IMR-90 (cell line): ENCODE data around the gene SPRED2. TPM values are rescaled to one million over a fixed set of nuclear protein-coding genes. Genes with fewer than 3 reads are reported as not detected.

ENCODE experiments used
- ATAC-seq: fragments of 200-7000 bp; cut with Tn5 transposase; 2 replicates; pipeline ENCODE4 v1.9.1; 2020; ENCODE audit warnings: low read depth, mild to moderate bottlenecking, moderate library complexity
- BruUV-seq: library from RNA; stranded (reverse); fragments of 400-500 nt; replicated peaks from 2 replicates; lab custom pipeline; 2021; lab: Mats Ljungman, UMichigan
- CTCF ChIA-PET: fragments of 300-600 bp; formaldehyde crosslinking; extraction: SDS; loops from one replicate; lab custom pipeline; 2021; ENCODE audit warnings: antibody characterized with exemption; lab: Yijun Ruan, JAX
- POLR2A ChIA-PET: fragments of 300-600 bp; sonication (Branson Sonifier 250); formaldehyde crosslinking; loops from one replicate; lab custom pipeline; 2022; ENCODE audit warnings: antibody characterized with exemption; ENCODE audit not compliant: unreplicated experiment; lab: Charles Lee
- DNase-seq: peaks from one replicate; pipeline ENCODE4 v3.0.0; 2013
- H2AFZ ChIP-seq: replicated peaks from 2 replicates; pipeline ENCODE3; 2013; ENCODE audit warnings: low read length, mild to moderate bottlenecking; ENCODE audit not compliant: poor library complexity
- H2AK5ac ChIP-seq: 2 replicates; pipeline ENCODE4 v1.6.1; 2013; ENCODE audit warnings: low read depth, low read length, inconsistent platforms
- H2AK9ac ChIP-seq: replicated peaks from 2 replicates; pipeline ENCODE3; 2013; ENCODE audit warnings: mild to moderate bottlenecking, low read depth, low read length, moderate library complexity; ENCODE audit not compliant: poor library complexity
- H2BK120ac ChIP-seq: 2 replicates; pipeline ENCODE4 v1.6.1; 2013; ENCODE audit warnings: low read depth, low read length, inconsistent platforms
- H2BK15ac ChIP-seq: 3 replicates; pipeline ENCODE4 v1.6.1; 2013; ENCODE audit warnings: low read depth, low read length, inconsistent platforms
- H2BK20ac ChIP-seq: 2 replicates; pipeline ENCODE4 v1.6.1; 2013; ENCODE audit warnings: low read depth, mild to moderate bottlenecking, inconsistent platforms, low read length, moderate library complexity
- H2BK5ac ChIP-seq: 2 replicates; pipeline ENCODE4 v1.6.1; 2013; ENCODE audit warnings: mild to moderate bottlenecking, low read depth, low read length, inconsistent platforms; ENCODE audit not compliant: poor library complexity, severe bottlenecking
- H3K14ac ChIP-seq: replicated peaks from 2 replicates; pipeline ENCODE4 v1.6.1; 2013; ENCODE audit warnings: low read depth, low read length, inconsistent platforms
- H3K18ac ChIP-seq: 2 replicates; pipeline ENCODE4 v1.6.1; 2013; ENCODE audit warnings: low read depth, low read length, control low read depth
- H3K23ac ChIP-seq: 2 replicates; pipeline ENCODE4 v1.6.1; 2013; ENCODE audit warnings: low read depth, low read length, inconsistent platforms
- H3K27ac ChIP-seq: 2 replicates; pipeline ENCODE4 v1.5.1; 2013; ENCODE audit warnings: mild to moderate bottlenecking, control low read depth, low read length; ENCODE audit not compliant: insufficient read depth
- H3K27me3 ChIP-seq: 2 replicates; pipeline ENCODE4 v1.6.1; 2013; ENCODE audit warnings: low read length; ENCODE audit not compliant: control insufficient read depth, insufficient read depth
- H3K36me3 ChIP-seq: 2 replicates; pipeline ENCODE4 v1.6.1; 2013; ENCODE audit warnings: low read length, mixed read lengths; ENCODE audit not compliant: control insufficient read depth, insufficient read depth
- H3K4ac ChIP-seq: 2 replicates; pipeline ENCODE4 v1.6.1; 2013; ENCODE audit warnings: low read depth, low read length, inconsistent platforms
- H3K4me1 ChIP-seq: 2 replicates; pipeline ENCODE4 v1.6.1; 2013; ENCODE audit warnings: low read length, mixed read lengths; ENCODE audit not compliant: control insufficient read depth, insufficient read depth
- H3K4me2 ChIP-seq: 2 replicates; pipeline ENCODE4 v1.6.1; 2013; ENCODE audit warnings: low read depth, mild to moderate bottlenecking, control low read depth, low read length, moderate library complexity
- H3K4me3 ChIP-seq: 2 replicates; pipeline ENCODE4 v1.5.1; 2013; ENCODE audit warnings: low read depth, mild to moderate bottlenecking, control low read depth, low read length, moderate library complexity; ENCODE audit not compliant: insufficient read depth
- H3K56ac ChIP-seq: 2 replicates; pipeline ENCODE4 v1.6.1; 2013; ENCODE audit warnings: low read length, inconsistent platforms; ENCODE audit not compliant: insufficient read depth; ENCODE audit errors: extremely low read depth
- H3K79me1 ChIP-seq, 2 experiments: 2 replicates each; pipeline ENCODE4 v1.6.1; 2013; ENCODE audit warnings: low read length in 2 of 2, inconsistent platforms in 1 of 2, low read depth in 1 of 2
- H3K9ac ChIP-seq: 2 replicates; pipeline ENCODE4 v1.6.1; 2013; ENCODE audit warnings: low read depth, low read length, control low read depth
- H3K9me1 ChIP-seq: 2 replicates; pipeline ENCODE4 v1.6.1; 2013; ENCODE audit warnings: low read length, inconsistent platforms; ENCODE audit not compliant: insufficient read depth
- H3K9me3 ChIP-seq: 2 replicates; pipeline ENCODE4 v1.6.1; 2013; ENCODE audit warnings: low read length; ENCODE audit not compliant: control insufficient read depth, insufficient read depth
- H4K20me1 ChIP-seq: 2 replicates; pipeline ENCODE4 v1.6.1; 2013; ENCODE audit warnings: low read length, inconsistent platforms; ENCODE audit not compliant: insufficient read depth
- H4K5ac ChIP-seq: 2 replicates; pipeline ENCODE4 v1.6.1; 2013; ENCODE audit warnings: mild to moderate bottlenecking, low read depth, low read length, control low read depth
- H4K8ac ChIP-seq, 2 experiments: 2 replicates each; pipeline ENCODE4 v1.6.1; 2013; ENCODE audit warnings: low read depth in 2 of 2, low read length in 2 of 2, control low read depth in 1 of 2, inconsistent platforms in 1 of 2
- H4K91ac ChIP-seq: 2 replicates; pipeline ENCODE4 v1.6.1; 2013; ENCODE audit warnings: low read depth, low read length, inconsistent platforms; ENCODE audit not compliant: insufficient read depth
- CEBPB ChIP-seq: IDR thresholded peaks from 2 replicates; pipeline ENCODE4 v1.6.1; 2012; ENCODE audit warnings: low read depth, low read length, improper control_type of control experiment
- CHD1 ChIP-seq: IDR thresholded peaks from 2 replicates; pipeline ENCODE4 v1.6.1; 2012; ENCODE audit warnings: low read depth, low read length, improper control_type of control experiment
- CTCF ChIP-seq: conservative IDR thresholded peaks from 2 replicates; pipeline ENCODE4 v1.5.1; 2012; ENCODE audit warnings: mild to moderate bottlenecking, low read depth, low read length, improper control_type of control experiment
- ELK1 ChIP-seq: fragments of 150-350 bp; IDR thresholded peaks from 2 replicates; pipeline ENCODE4 v1.6.1; 2016; ENCODE audit warnings: low read depth, mild to moderate bottlenecking, low read length, moderate library complexity, borderline replicate concordance
- MAFK ChIP-seq: IDR thresholded peaks from 2 replicates; pipeline ENCODE4 v1.6.1; 2012; ENCODE audit warnings: low read depth, low read length, improper control_type of control experiment
- MAZ ChIP-seq: IDR thresholded peaks from 2 replicates; pipeline ENCODE4 v1.6.1; 2012; ENCODE audit warnings: low read depth, mild to moderate bottlenecking, low read length, improper control_type of control experiment, moderate library complexity, borderline replicate concordance
- MXI1 ChIP-seq: IDR thresholded peaks from 2 replicates; pipeline ENCODE4 v1.6.1; 2012; ENCODE audit warnings: low read depth, mild to moderate bottlenecking, low read length, moderate library complexity, borderline replicate concordance
- NFE2L2 ChIP-seq: fragments of 150-350 bp; IDR thresholded peaks from 2 replicates; pipeline ENCODE4 v1.6.1; 2016; ENCODE audit warnings: low read depth, mild to moderate bottlenecking, low read length
- POLR2A ChIP-seq: IDR thresholded peaks from 2 replicates; pipeline ENCODE4 v1.6.1; 2012; ENCODE audit warnings: mild to moderate bottlenecking, low read depth, low read length
- RAD21 ChIP-seq: IDR thresholded peaks from 2 replicates; pipeline ENCODE4 v1.6.1; 2012; ENCODE audit warnings: low read length, improper control_type of control experiment
- RCOR1 ChIP-seq: IDR thresholded peaks from 2 replicates; pipeline ENCODE4 v1.6.1; 2012; ENCODE audit warnings: mild to moderate bottlenecking, low read length, improper control_type of control experiment; ENCODE audit not compliant: insufficient replicate concordance
- RFX5 ChIP-seq: IDR thresholded peaks from 2 replicates; pipeline ENCODE4 v1.8.0; 2012; ENCODE audit warnings: low read depth, mild to moderate bottlenecking, low read length, moderate library complexity
- SMC3 ChIP-seq: fragments of 150-350 bp; IDR thresholded peaks from 2 replicates; pipeline ENCODE4 v1.6.1; 2016; ENCODE audit warnings: low read depth, mild to moderate bottlenecking, antibody characterized with exemption, low read length, moderate library complexity
- WGBS, 2 experiments: methylation state at CpG; one replicate each; pipeline versions ENCODE4 v1.1.5 to v1.1.7; 2013; ENCODE audit warnings: missing lambda C conversion rate in 2 of 2; ENCODE audit not compliant: insufficient read length in 1 of 2; ENCODE audit errors: extremely low coverage in 2 of 2; 5-methylcytosine and 5-hydroxymethylcytosine counted together
- dilution Hi-C: fragments of 300-500 bp; cut with HindIII; formaldehyde crosslinking; loops from one replicate; pipeline ENCODE4 v1.14.3; 2018; ENCODE audit warnings: low sequenced_read_pairs; ENCODE audit not compliant: unreplicated experiment
- in situ Hi-C: fragments of 300-500 bp; cut with MboI; formaldehyde crosslinking; loops from 3 replicates; pipeline ENCODE4 v1.14.3; 2019; ENCODE audit warnings: low sequenced_read_pairs, inconsistent platforms, mixed read lengths
- intact Hi-C: fragments of 100-400 bp; cut with micrococcal nuclease; formaldehyde crosslinking; loops from 2 replicates; pipeline ENCODE4 v1.10.0; 2022
- polyA plus RNA-seq, 3 experiments: library from polyadenylated mRNA; depleted of rRNA; stranded (reverse); fragments of >200 nt; gene quantifications; 2 replicates each; pipeline ENCODE4 v1.2.3, GENCODE V29; 2012; ENCODE audit warnings: low replicate concordance in 1 of 3
- total RNA-seq: library from RNA; depleted of rRNA; stranded (reverse); fragments of >200 nt; gene quantifications from 2 replicates; pipeline ENCODE4 v1.2.3, GENCODE V29; 2012

The SPRED2 gene
- total and polyA plus RNA-seq, 2 of the 4 experiments (the other 2 are of a cell fraction), result 4.8 to 18.7 TPM

- no peak overlapping the region for H2AK9ac ChIP-seq
- dilution Hi-C loops, result no loop called here
- in situ Hi-C loops, result no loop called here
- H3K4me3 ChIP-seq, result no peak overlapping the region
- no peaks in the 10 kb centered on the region for H3K79me1 ChIP-seq
- H3K27me3 ChIP-seq, result no peaks in the 10 kb centered on the region
- no peak overlapping the region for H3K27ac ChIP-seq
- intact Hi-C loops, result no loop called here
- no peak overlapping the region for H3K56ac ChIP-seq
- H4K91ac ChIP-seq, result no peak overlapping the region
- H4K5ac ChIP-seq, result no peak overlapping the region
- no peak overlapping the region for H2BK20ac ChIP-seq
- TF ChIP-seq CTCF (no peak), SMC3 (no peak), CHD1 (no peak), RFX5 (no peak), MAZ (no peak), ELK1 (no peak), MAFK (no peak), NFE2L2 (no peak), RCOR1 (no peak), CEBPB (no peak), RAD21 (no peak), POLR2A (no peak), MXI1 (no peak)
- H3K4ac ChIP-seq, result no peak overlapping the region
- ATAC-seq, result no peak
- peaks cover 5% of the 10 kb centered on the region for H3K36me3 ChIP-seq
- no peak overlapping the region for H2BK5ac ChIP-seq
- no peak overlapping the region for H3K4me2 ChIP-seq
- BruUV-seq, result no TSS peak
- no peaks in the 10 kb centered on the region for H3K9me3 ChIP-seq
- H2BK15ac ChIP-seq, result no peak overlapping the region
- no peak overlapping the region for H2BK120ac ChIP-seq
- H3K4me1 ChIP-seq, result peaks cover 7% of the 10 kb centered on the region
- no peak overlapping the region for H3K9ac ChIP-seq
- no peak for DNase-seq
- H3K18ac ChIP-seq, result no peak overlapping the region
- no peak overlapping the region for H3K14ac ChIP-seq
- no peak overlapping the region for H2AK5ac ChIP-seq
- no peak overlapping the region for H2AFZ ChIP-seq
- H3K23ac ChIP-seq, result no peak overlapping the region
- 60% methylated on average over 1 of the region's 3 CpGs; no CpG with 5 or more reads in 1 of the 2 experiments for WGBS, 2 experiments
- CTCF ChIA-PET, result no interaction called here
- peaks cover 4% of the 10 kb centered on the region; the same call in 1 of the 2 replicates for H4K20me1 ChIP-seq
- POLR2A ChIA-PET, result no interaction called here
- peaks cover 16% of the 10 kb centered on the region; the same call in 1 of the 2 replicates for H3K9me1 ChIP-seq
- no peak overlapping the region for H4K8ac ChIP-seq
Observed at GRCh38 chr2:65277118-65277517, 155.3 kb downstream of the SPRED2 start.
